Left ventricle myocardium inferior (tissue), 1 donor: ENCODE measurements around the gene MIEF1. TPM values are rescaled to one million over a fixed set of nuclear protein-coding genes. Genes with fewer than 3 reads are reported as not detected.

ENCODE experiments used
- DNase-seq: peaks from one replicate; pipeline ENCODE4 v3.0.0-alpha.2; 2020
- H3K27ac ChIP-seq: fragments of 200-600 bp; replicated peaks from 2 replicates; pipeline ENCODE4 v1.8.0; 2021
- H3K27me3 ChIP-seq: fragments of 200-600 bp; 2 replicates; pipeline ENCODE4 v1.8.0; 2021; ENCODE audit warnings: low read depth
- H3K36me3 ChIP-seq: fragments of 200-600 bp; 2 replicates; pipeline ENCODE4 v1.8.0; 2021
- H3K4me1 ChIP-seq: fragments of 200-600 bp; 2 replicates; pipeline ENCODE4 v1.8.0; 2021
- H3K4me3 ChIP-seq: fragments of 200-600 bp; 2 replicates; pipeline ENCODE4 v1.8.0; 2021; ENCODE audit warnings: mild to moderate bottlenecking, moderate library complexity
- H3K9me3 ChIP-seq: fragments of 200-600 bp; replicated peaks from 2 replicates; pipeline ENCODE4 v1.8.0; 2021
- intact Hi-C: fragments of 100-400 bp; cut with micrococcal nuclease; formaldehyde crosslinking; loops from one replicate; pipeline ENCODE4 v1.11.0; 2022
- long read RNA-seq: library from polyadenylated mRNA; unstranded; transcript quantifications from one replicate; pipeline ENCODE4 v2.0.0, GENCODE V29; 2021
- total RNA-seq: library from RNA; stranded (reverse); fragmentation: NEBNext Ultra II Directional; extraction: Animal tissue kit (Norgen Biotek cat#: 25700); gene quantifications from one replicate; pipeline ENCODE4 v1.2.1, GENCODE V29; 2021
- TF ChIP-seq, protein P1 (sequence below): fragments of 200-600 bp; IDR thresholded peaks from 2 replicates; pipeline ENCODE4 v1.8.0; 2021; ENCODE audit warnings: antibody characterized with exemption, mild to moderate bottlenecking, borderline replicate concordance
- donor health status: DM: no; HTN: yes; CAD: no; lungs with severe emphysema.

Gene MIEF1
- total RNA-seq, result 15.5 TPM
- long read RNA-seq, full-length matches to known transcripts, result 6 of 22 reads
- long read RNA-seq, partial matches to known transcripts, result 3 of 22 reads
- long read RNA-seq, other reads (novel, unspliced or antisense), result 13 of 22 reads

DNA sequence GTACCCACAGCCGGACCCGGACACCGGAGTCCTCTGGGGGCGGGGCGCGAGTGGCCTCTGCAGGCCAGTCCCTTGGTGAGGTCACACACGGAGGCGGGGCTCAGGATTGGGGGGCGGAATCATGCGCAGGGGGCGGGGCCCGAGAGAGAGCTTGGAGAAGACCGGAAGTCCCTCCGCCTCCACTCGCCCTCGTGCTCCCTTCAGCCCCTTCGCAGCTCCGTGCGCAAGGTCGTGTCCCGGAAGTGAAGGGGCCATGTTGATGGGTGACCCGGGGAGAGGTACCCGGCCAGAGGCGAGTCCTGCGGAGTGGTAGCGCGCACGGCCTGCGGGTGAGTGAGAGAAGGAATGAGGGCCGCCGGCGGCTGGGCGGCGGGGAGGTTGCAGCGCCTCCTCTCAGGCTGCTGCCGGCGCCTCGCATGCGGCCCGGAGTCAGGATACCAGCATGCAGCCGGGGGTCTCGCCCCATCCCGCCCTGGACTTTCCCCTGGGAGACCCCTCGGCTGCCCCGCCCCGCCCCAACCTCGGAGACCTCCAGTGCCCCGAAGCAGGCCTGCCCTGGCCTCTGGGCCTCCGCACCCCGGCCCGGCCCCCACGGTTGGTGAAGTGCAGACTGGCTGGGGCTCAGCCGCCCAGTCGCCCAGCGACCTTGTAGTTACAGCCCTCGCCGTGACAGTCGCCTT is at the start of gene MIEF1:
Gene MIEF1 (plus strand): TSS at position 182 of the 680 bp plus-strand sequence. CDS start 9,005 bp downstream, outside the sequence.
- Histone ChIP-seq H3K27me3 (no peaks in the 10 kb centered on the region), H3K4me3 (peak within 1 kb of the TSS; percentile 97), H3K27ac (peak within 1 kb of the TSS; percentile 94), H3K36me3 (peaks cover 32% of the 10 kb centered on the region), H3K9me3 (no peaks in the 10 kb centered on the region), H3K4me1 (peaks cover 92% of the 10 kb centered on the region)
- peak; percentile 99 for DNase-seq
- intact Hi-C loops, result no loop called here
- TF ChIP-seq, protein P1, sequence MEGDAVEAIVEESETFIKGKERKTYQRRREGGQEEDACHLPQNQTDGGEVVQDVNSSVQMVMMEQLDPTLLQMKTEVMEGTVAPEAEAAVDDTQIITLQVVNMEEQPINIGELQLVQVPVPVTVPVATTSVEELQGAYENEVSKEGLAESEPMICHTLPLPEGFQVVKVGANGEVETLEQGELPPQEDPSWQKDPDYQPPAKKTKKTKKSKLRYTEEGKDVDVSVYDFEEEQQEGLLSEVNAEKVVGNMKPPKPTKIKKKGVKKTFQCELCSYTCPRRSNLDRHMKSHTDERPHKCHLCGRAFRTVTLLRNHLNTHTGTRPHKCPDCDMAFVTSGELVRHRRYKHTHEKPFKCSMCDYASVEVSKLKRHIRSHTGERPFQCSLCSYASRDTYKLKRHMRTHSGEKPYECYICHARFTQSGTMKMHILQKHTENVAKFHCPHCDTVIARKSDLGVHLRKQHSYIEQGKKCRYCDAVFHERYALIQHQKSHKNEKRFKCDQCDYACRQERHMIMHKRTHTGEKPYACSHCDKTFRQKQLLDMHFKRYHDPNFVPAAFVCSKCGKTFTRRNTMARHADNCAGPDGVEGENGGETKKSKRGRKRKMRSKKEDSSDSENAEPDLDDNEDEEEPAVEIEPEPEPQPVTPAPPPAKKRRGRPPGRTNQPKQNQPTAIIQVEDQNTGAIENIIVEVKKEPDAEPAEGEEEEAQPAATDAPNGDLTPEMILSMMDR, result no peak

DNA sequence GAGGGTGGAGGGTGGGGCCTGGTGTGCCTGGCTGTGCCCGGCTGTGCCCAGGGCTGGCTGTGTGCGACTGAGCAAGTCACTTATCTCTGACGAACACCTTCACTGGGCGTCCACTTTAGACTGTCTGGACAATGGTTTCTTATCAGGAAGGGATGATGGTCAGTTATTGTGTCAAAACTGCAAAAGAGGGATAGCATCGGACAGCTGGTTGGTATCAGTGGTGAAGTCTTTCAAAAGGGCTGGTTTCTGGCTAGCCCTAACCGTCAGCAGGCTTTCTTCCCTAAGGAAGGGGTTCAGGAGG is 49.4 kb upstream of the MIEF1 start:
- Histone ChIP-seq H3K9me3 (no peaks in the 10 kb centered on the region), H3K4me1 (peaks cover 9% of the 10 kb centered on the region), H3K36me3 (no peaks in the 10 kb centered on the region), H3K4me3 (no peak overlapping the region), H3K27me3 (peaks cover 14% of the 10 kb centered on the region), H3K27ac (peak overlapping the region; percentile 19)
- no peak for DNase-seq
- intact Hi-C loops, result no loop called here
- TF ChIP-seq, protein P1, result no peak

DNA sequence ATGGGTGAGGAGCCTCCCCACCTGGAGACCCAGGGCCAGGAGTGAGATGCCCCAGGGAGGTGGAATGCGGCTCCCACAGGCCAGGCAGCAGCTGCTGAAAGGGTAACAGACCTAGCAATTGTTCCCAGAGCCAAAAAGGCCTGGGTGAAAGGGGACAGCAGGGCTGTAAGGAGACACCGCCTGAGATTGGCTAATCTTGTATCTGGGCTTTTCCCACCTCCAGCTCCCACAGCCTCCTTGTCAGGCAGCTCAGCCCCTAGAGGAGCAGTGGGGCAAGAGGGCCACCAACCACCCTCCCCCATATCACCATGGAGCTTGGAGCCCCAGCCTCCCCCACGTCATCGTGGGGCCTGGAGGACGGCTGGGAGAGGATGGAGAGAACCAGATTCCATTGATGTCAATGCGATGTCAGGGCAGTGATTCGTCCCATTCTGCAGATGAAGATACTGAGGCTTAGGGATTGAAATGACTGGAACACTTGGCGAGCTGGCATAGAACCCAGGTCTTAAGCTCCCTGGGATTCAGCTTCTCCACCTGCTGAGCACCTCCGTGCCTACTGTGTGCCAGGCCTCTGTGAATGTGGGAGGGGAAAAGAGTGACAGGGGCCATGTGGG is 48.2 kb upstream of the MIEF1 start:
- intact Hi-C loops, result no loop called here
- Histone ChIP-seq H3K9me3 (no peaks in the 10 kb centered on the region), H3K27ac (no peak overlapping the region), H3K4me1 (peaks cover 19% of the 10 kb centered on the region), H3K27me3 (peaks cover 21% of the 10 kb centered on the region), H3K36me3 (no peaks in the 10 kb centered on the region), H3K4me3 (no peak overlapping the region)
- DNase-seq, result no peak
- TF ChIP-seq, protein P1, result no peak

DNA sequence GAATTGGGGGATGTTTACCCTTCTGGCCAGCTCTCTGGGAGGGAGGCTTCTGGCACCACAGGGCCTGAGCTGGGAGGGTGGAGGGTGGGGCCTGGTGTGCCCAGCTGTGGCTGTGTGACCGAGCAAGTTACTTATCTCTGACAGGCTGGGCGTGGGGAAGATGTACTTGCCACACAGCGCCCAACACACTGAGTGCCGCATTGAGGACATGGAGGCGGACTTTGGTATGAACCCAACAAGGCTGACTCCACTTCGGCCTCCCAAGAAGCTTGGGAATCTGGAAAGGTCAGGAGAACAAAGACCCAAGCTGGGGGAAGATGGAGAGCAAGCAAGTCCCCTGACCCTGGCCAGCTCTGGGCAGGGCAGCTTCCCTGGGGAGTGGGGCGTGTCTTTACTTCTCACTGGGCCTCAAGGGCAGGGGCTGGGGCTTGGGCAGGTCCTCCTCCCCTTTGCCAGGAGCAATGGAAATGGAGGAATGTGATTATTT is 47.7 kb upstream of the MIEF1 start:
- no peaks in the 10 kb centered on the region for H3K36me3 ChIP-seq
- H3K27me3 ChIP-seq, result peaks cover 26% of the 10 kb centered on the region
- TF ChIP-seq, protein P1, result no peak
- no peak overlapping the region for H3K27ac ChIP-seq
- peaks cover 19% of the 10 kb centered on the region for H3K4me1 ChIP-seq
- no peaks in the 10 kb centered on the region for H3K9me3 ChIP-seq
- intact Hi-C loops, result no loop called here
- H3K4me3 ChIP-seq, result no peak overlapping the region
- no peak for DNase-seq

DNA sequence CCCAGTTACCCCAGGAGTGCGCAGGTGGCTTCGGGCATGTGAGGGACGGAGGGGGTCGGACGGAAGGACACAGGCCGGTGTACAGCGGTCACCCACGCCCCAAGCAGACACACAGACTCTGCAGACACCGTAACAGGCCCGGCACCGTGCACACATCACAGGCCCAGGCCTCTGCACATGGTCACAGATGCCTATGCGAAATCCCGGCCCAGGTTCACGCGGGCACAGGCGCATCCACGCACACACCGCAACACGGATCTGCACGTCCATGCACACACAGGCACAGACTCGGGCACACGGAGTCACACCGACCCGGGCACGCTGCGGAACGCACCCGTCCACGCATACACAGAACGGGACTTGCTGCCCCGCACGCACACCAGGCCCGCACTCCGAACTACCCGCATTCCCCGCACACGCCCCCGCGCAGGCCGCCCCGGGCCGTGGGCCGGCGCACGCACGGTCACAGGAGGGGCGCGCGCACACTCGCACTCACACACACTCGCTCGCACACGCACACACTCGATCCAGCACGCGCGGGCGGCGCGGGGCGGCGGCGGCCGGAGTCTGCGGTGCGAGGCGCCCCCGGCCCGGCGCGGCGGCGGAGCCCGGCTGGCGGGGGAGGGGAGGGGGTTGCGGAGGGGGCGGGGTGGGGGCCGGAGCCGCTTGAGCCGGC is 45.4 kb upstream of the MIEF1 start, which contains the start of gene MGAT3:
Gene MGAT3 (plus strand): TSS at position 491 of the 676 bp plus-strand sequence. CDS start 30,336 bp downstream, outside the sequence.
- no peaks in the 10 kb centered on the region for H3K9me3 ChIP-seq
- TF ChIP-seq, protein P1, result no peak
- peak within 1 kb of the TSS; percentile 84 for H3K27ac ChIP-seq
- peak within 1 kb of the TSS; percentile 75 for H3K4me3 ChIP-seq
- intact Hi-C loops, result no loop called here
- no peak for DNase-seq
- peaks cover 26% of the 10 kb centered on the region for H3K27me3 ChIP-seq
- H3K4me1 ChIP-seq, result peaks cover 25% of the 10 kb centered on the region
- no peaks in the 10 kb centered on the region for H3K36me3 ChIP-seq
